Esophagus muscularis mucosa (tissue), 4 donors: ENCODE results near the gene GPC5. TPM values are rescaled to one million over a fixed set of nuclear protein-coding genes. Genes with fewer than 3 reads are reported as not detected.

ENCODE experiments used
- DNase-seq: peaks from one replicate; pipeline ENCODE4 v3.0.0-alpha.2; 2017; ENCODE audit errors: extremely low spot score
- H3K27ac ChIP-seq, 4 donors: fragments of 200-600 bp; sonication (generic); replicated peaks in 1 of 4; 1 replicate in 3 of 4; 2 replicates in 1 of 4; pipeline ENCODE4 v1.5.1; 2016 to 2019; ENCODE audit warnings: mild to moderate bottlenecking in 1 of 4
- H3K27me3 ChIP-seq, 4 donors: fragments of 200-600 bp; sonication (generic); one replicate each; pipeline versions ENCODE4 v1.5.1 to v1.6.0; 2016 to 2019
- H3K36me3 ChIP-seq, 4 donors: fragments of 200-600 bp; sonication (generic); one replicate each; pipeline ENCODE4 v1.5.1; 2016 to 2019
- H3K4me1 ChIP-seq, 4 donors: fragments of 200-600 bp; sonication (generic); one replicate each; pipeline ENCODE4 v1.5.1; 2016 to 2019
- H3K4me3 ChIP-seq, 4 donors: fragments of 200-600 bp; sonication (generic); 1 replicate in 2 of 4; 2 replicates in 2 of 4; pipeline ENCODE4 v1.5.1; 2016 to 2019; ENCODE audit warnings: mild to moderate bottlenecking in 4 of 4, moderate library complexity in 1 of 4
- H3K9me3 ChIP-seq, 4 donors: fragments of 200-600 bp; sonication (generic); 1 replicate in 3 of 4; 2 replicates in 1 of 4; pipeline ENCODE4 v1.5.1; 2016 to 2019
- EP300 ChIP-seq: sonication (generic); formaldehyde crosslinking; IDR thresholded peaks from one replicate; pipeline ENCODE4 v1.6.1; 2017; ENCODE audit warnings: antibody characterized with exemption
- POLR2A ChIP-seq: fragments of 450-650 bp; IDR thresholded peaks from one replicate; pipeline ENCODE4 v1.6.1; 2017; ENCODE audit warnings: antibody characterized with exemption, moderate library complexity, mild to moderate bottlenecking, low read depth
- POLR2AphosphoS5 ChIP-seq, 2 donors: sonication (generic); formaldehyde crosslinking; IDR thresholded peaks; one replicate each; pipeline ENCODE4 v1.6.1; 2017; ENCODE audit warnings: antibody characterized with exemption in 2 of 2
- WGBS: methylation state at CpG from one replicate; pipeline ENCODE4 v1.1.5; 2018; 5-methylcytosine and 5-hydroxymethylcytosine counted together
- intact Hi-C: fragments of 100-400 bp; cut with DNase I; formaldehyde crosslinking; loops from one replicate; pipeline ENCODE4 v1.15.1; 2023
- total RNA-seq, 4 donors: library from RNA; depleted of rRNA; stranded (reverse); fragments of >200 nt; gene quantifications; one replicate each; pipeline versions ENCODE4 v1.1.0 to v1.2.1, GENCODE V29; 2016
- TF ChIP-seq, protein P1 (sequence below), 3 experiments: fragments of 200-600 bp in 2 of 3; fragments of 450-650 bp in 1 of 3; sonication (generic) in 2 of 3; IDR thresholded peaks; one replicate each; pipeline ENCODE4 v1.5.1; 2017 to 2019; ENCODE audit warnings: antibody characterized with exemption in 3 of 3, mild to moderate bottlenecking in 2 of 3, moderate library complexity in 1 of 3

Gene GPC5
- total RNA-seq, 4 donors from 2014 or later, result 0.13 to 0.42 (median 0.33) TPM; not detected in 1

DNA sequence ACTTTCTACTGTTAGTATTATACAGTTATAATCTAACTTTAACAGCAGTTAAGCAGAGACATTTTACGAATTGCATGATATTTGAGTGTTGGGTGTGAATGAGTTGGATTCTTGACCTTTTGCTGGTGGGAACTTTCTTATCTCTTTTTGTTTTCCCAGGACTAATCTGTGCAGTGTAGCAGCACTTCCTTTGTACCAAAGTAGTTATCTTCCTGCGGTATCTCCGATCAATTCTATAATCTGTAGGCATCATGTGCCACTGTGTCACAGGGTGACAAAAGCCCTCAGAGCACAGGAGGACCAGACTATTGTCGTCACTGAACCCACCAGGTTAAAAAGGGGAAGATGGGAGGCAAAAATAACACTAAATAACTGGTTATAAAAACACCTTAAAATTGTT, 823.5 kb downstream of the GPC5 start:
- intact Hi-C loops, result no loop called here
- no peak for DNase-seq
- H3K4me1 ChIP-seq, result no peaks in the 10 kb centered on the region
- 56% methylated on average over 4 of the region's 4 CpGs for WGBS
- no peaks in the 10 kb centered on the region for H3K9me3 ChIP-seq
- no peak overlapping the region for H3K27ac ChIP-seq
- no peaks in the 10 kb centered on the region for H3K27me3 ChIP-seq
- TF ChIP-seq POLR2A, result no peak
- TF ChIP-seq POLR2AphosphoS5 (IDR thresholded peaks at IDR 0.05), result no peak
- no peak overlapping the region for H3K4me3 ChIP-seq
- H3K36me3 ChIP-seq, result no peaks in the 10 kb centered on the region

DNA sequence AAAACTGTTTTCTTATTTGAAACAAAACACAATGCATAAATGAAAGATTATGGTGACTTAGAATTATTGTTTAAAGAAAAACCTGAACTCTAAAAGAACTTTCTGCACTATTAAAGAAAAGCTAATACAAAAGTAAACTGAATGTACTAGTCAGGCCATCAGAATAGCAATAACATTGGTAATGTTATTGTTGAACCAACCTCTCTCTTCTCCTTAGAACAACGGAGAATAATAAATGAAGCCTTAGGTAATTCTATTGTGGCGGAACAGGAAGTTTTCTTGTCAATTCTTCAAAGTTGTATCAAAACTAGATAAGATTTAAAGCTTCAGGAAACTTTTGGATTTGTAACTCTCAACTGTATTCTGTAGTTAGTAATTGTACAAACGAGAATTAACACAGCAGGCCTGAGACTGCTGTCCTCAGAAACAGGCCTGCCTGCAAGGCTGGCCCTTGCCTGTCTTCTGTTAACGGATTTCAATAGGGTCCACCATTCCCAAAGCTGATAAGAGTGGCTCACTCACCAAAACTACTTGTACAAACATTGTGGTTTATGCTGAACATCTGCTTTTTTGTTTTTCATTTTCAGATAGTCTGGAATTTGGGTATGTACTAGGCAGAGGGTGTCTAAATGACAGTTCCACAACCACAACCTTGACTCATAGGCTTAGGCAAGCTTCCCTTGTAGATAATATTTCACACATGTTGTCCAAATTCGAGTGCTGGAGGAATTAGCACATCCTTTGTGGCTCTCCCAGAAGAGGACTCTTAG, 825.8 kb downstream of the GPC5 start:
- no peaks in the 10 kb centered on the region for H3K36me3 ChIP-seq
- no peaks in the 10 kb centered on the region for H3K27me3 ChIP-seq
- no peak for DNase-seq
- TF ChIP-seq, protein P1, sequence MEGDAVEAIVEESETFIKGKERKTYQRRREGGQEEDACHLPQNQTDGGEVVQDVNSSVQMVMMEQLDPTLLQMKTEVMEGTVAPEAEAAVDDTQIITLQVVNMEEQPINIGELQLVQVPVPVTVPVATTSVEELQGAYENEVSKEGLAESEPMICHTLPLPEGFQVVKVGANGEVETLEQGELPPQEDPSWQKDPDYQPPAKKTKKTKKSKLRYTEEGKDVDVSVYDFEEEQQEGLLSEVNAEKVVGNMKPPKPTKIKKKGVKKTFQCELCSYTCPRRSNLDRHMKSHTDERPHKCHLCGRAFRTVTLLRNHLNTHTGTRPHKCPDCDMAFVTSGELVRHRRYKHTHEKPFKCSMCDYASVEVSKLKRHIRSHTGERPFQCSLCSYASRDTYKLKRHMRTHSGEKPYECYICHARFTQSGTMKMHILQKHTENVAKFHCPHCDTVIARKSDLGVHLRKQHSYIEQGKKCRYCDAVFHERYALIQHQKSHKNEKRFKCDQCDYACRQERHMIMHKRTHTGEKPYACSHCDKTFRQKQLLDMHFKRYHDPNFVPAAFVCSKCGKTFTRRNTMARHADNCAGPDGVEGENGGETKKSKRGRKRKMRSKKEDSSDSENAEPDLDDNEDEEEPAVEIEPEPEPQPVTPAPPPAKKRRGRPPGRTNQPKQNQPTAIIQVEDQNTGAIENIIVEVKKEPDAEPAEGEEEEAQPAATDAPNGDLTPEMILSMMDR (IDR thresholded peaks at IDR 0.05), result no peak
- TF ChIP-seq EP300, result no peak
- no peak for TF ChIP-seq POLR2A
- TF ChIP-seq POLR2AphosphoS5 (IDR thresholded peaks at IDR 0.05), result peak in 1 of 2 donors; percentile 21
- H3K27ac ChIP-seq, result peak overlapping the region in 1 of 4 donors; percentile 16
- intact Hi-C loops, result no loop called here
- no peaks in the 10 kb centered on the region for H3K9me3 ChIP-seq
- no peak overlapping the region for H3K4me3 ChIP-seq
- no peaks in the 10 kb centered on the region for H3K4me1 ChIP-seq
- 54% methylated on average over 5 of the region's 5 CpGs for WGBS

DNA sequence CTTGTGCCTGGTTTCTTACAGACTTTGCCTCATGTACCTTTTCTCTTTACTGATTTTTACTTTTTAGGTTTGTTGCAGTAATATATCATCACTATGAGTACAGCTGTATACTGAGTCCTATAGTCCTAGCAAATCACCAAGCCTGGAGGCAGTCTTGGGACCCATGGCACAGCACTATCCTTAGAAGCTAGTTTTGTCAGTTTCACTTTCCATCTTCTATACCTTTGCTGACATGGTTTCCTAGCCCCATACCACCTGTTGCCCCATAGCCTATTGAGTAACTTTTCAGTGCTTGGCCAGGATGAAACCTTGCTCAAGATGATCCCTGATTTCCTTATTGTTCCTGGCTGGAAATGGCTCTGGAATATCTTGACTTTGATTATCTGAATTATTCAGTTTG, 826.4 kb downstream of the GPC5 start:
- peak overlapping the region in 2 of 4 donors; percentile 16 to 17 for H3K27ac ChIP-seq
- no peaks in the 10 kb centered on the region for H3K27me3 ChIP-seq
- intact Hi-C loops, result no loop called here
- no peak for DNase-seq
- no peak overlapping the region for H3K4me3 ChIP-seq
- H3K36me3 ChIP-seq, result no peaks in the 10 kb centered on the region
- TF ChIP-seq EP300, result no peak
- TF ChIP-seq POLR2A, result no peak
- no peak for TF ChIP-seq POLR2AphosphoS5 (IDR thresholded peaks at IDR 0.05)
- TF ChIP-seq, protein P1 (IDR thresholded peaks at IDR 0.05), result no peak
- H3K9me3 ChIP-seq, result no peaks in the 10 kb centered on the region
- no peaks in the 10 kb centered on the region for H3K4me1 ChIP-seq

DNA sequence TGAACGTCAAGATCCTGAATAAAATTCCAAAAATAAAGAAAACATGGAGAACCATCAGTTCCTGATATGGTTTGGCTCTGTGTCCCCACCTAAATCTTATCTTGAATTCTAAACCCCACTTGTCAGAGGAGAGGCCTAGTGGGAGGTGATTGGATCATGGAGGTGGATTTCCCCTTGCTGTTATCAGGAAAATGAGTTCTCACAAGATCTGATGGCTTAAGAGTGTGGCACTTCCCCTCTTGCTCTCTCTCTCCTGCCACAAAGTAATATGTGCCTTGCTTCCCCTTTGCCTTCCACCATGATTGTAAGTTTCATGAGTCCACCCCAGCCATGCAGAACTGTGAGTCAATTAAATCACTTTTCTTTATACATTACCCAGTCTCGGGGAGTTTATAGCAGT, 827.4 kb downstream of the GPC5 start:
- TF ChIP-seq EP300, result no peak
- no peak for TF ChIP-seq POLR2AphosphoS5 (IDR thresholded peaks at IDR 0.05)
- TF ChIP-seq POLR2A, result no peak
- TF ChIP-seq, protein P1 (IDR thresholded peaks at IDR 0.05), result no peak
- DNase-seq, result no peak
- Histone ChIP-seq H3K36me3 (no peaks in the 10 kb centered on the region), H3K27me3 (no peaks in the 10 kb centered on the region), H3K4me1 (no peaks in the 10 kb centered on the region), H3K27ac (no peak overlapping the region), H3K9me3 (no peaks in the 10 kb centered on the region), H3K4me3 (no peak overlapping the region)
- 82% methylated on average over 2 of the region's 2 CpGs for WGBS
- intact Hi-C loops, result no loop called here

DNA sequence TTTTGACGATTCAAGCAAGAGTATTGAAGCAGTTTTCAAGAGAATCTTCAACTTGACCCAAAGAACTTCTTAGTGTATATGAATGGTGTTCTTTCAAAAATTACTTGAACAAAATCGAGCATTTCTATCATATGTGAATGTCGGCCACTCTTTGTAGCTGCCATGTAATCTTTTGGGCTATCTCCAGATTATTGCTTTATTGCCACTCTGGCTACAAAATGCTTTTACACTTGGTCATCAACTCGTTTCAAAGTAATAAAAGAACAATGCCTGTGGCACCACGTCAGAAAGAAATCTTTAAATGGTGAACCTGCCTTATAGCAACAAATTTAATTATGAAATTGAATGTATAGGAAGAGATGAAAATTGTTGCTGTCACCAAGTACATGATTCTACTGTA, 834.5 kb downstream of the GPC5 start:
- Histone ChIP-seq H3K4me1 (no peaks in the 10 kb centered on the region), H3K27ac (no peak overlapping the region), H3K27me3 (no peaks in the 10 kb centered on the region), H3K36me3 (no peaks in the 10 kb centered on the region), H3K4me3 (no peak overlapping the region), H3K9me3 (no peaks in the 10 kb centered on the region)
- intact Hi-C loops, result no loop called here
- TF ChIP-seq POLR2A, result no peak
- no peak for TF ChIP-seq POLR2AphosphoS5 (IDR thresholded peaks at IDR 0.05)
- no peak for TF ChIP-seq EP300
- TF ChIP-seq, protein P1 (IDR thresholded peaks at IDR 0.05), result no peak
- WGBS, result 80% methylated on average over 5 of the region's 5 CpGs
- DNase-seq, result no peak
